GM18867 (cell line): Measurements from ENCODE around the gene CTXND1.

ENCODE experiments used
- ATAC-seq: cut with Tn5 transposase; IDR thresholded peaks from one replicate; pipeline ENCODE4 v1.9.1; 2021; ENCODE audit warnings: mild to moderate bottlenecking, moderate library complexity; ENCODE audit not compliant: unreplicated experiment

Gene CTXND1

DNA sequence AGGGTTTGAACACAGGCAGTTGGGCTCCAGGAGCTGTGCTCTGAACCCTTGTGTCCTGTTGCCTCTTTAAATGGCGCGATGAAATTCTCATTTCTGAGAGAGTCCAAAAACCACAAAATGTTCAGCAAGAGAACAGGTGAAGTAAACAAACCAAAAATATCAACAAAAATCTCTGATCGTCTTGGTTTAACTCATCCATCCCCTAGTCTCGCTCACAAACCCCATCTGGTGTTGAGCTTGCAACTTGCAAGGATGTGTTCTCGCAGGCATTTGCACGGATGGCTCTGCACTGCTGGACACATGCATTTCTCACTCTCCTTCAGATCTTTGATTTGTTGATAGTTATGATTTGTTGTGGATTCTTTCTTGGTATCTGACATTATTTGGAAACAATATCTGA lies 68.1 kb downstream of the CTXND1 start:
- ATAC-seq: no peak

DNA sequence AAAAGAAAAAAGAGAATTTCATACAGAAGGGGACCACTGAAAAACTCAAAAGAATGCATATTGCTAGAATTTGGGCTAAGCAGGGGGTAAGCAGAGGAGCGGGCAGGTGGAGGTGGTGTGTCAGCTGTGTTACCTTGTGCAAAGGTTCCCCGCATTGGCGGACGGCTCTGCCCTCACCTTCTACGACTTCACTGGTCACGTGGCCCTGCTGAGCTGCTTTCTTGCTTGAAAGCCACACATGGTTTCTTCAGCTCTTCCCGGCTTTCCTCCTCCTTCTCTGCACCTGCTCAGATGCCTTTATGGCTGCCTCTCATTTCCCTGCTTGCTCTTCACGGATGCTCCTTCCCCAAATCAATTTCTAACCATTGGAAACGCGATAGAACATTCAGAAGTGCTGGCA lies 68.7 kb downstream of the CTXND1 start:
- no peak for ATAC-seq

DNA sequence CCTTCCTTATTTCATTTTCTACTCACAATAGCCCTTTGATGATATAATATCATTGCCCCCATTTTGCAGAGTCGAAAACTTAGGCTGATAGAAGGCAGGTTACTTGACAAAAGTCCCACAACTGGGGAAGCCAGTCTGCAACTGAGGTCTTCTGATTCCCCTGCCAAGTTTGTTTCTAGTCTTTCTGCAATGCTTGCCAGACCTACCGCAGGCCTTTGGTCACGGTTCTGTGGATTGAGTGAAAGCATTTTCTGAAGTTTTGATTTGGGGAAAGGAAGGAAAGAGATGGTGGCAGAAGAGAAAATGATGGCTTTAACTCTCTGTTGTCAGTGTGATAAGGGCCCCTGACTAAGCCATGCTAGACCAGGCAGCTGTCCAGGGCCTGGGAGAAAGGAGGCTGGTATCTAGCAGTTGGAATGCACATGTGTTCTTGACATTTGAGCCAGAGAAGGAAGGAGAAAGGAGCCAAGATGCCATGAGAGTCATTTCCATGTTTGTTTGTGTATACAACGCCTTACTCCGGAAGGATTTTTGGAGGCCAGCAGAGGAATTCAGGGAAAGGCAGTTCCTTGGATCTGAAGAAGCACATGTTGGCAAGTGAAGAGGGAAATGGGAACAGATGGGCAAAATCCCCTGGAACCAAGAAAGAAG lies 69.3 kb downstream of the CTXND1 start:
- ATAC-seq: no peak

DNA sequence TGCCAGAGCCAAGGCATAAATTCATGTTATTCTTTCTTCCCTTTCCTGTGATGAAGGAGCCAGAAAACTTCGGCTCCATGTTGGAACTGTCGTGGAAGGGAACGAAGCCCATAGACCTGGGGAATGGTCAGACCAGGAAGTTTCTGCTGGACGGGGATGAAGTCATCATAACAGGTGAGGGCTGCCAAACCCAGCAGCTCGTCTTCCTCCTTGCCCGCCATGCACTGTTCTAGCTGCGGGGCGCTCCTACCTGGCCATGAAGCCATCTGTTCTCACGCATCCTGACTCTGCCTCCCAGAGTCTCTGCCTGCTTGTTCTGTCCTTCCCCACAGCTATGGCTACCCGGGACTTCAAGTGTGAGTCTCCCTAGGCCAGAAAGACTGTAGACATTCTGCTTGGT lies 71.0 kb downstream of the CTXND1 start:
- ATAC-seq: no peak

DNA sequence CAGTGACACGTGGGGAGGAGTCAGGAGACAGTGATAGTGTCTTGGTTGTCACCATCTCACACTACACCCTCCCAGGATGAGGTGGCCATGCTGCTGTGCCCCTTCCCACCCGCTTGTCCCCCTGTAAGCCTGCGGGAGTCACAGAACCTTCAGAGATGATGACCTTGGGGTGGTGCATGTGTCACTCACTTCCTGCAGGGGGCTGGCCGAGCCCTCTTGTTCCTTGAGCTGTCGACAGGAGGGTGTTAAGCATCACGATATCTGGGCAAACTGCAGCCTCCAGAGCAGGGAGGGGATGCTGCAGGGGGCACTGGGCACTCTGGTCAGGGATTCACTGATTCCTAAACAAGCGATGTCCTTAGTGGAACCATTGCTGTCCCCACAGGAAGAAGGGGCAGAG lies 71.5 kb downstream of the CTXND1 start:
- ATAC-seq: no peak

DNA sequence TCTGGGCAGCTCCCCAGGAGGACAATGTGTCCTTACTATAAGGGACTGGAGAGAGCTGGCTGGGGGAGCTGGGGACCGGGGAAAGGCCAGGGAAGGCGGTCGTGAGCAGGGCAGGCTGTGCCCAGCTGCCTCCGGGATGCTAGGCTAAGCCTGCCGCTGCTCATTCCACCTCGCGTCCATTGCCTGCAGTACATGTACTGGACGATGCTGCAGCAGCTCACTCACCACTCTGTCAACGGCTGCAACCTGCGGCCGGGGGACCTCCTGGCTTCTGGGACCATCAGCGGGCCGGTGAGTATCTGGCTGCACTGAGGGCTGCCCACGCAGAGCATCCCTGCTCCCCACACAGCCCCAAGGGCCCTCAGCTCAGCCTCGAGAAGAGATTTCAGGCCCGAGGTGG lies 72.1 kb downstream of the CTXND1 start:
- ATAC-seq: no peak

DNA sequence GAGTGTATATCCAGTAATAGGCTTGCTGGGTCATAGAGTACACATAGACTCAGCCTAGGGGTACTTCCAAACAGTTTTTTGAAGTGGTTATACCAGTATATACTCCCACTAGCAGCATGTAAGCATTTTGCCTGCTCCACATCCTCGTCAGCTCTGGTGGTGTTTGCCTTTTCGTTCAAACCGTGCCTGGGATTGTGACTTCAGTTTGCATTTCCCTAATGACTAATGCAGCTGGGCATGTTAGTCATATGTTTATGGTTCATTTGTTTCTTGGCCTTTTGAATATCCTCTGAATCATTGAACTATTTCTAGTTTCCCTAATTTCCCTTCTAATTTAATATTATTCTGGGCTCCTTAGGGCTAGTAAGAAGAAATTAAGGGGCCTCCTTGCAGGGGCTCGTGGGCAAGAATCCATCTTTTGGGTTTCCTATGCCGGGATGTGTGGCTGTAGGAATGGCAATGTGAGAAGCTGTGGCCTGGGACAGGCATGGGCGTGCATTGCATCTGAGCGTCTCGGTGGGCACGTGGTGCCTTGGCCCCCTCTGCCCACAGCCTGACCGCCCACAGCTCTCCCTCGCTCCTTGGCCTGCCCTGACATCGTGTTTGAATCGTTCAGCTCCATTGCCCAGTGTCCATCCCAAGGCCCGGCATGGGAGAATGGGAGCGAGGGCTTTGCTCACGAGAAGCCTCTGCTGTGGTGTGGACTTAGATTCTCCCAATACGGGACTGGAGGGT lies 72.8 kb downstream of the CTXND1 start:
- no peak for ATAC-seq

DNA sequence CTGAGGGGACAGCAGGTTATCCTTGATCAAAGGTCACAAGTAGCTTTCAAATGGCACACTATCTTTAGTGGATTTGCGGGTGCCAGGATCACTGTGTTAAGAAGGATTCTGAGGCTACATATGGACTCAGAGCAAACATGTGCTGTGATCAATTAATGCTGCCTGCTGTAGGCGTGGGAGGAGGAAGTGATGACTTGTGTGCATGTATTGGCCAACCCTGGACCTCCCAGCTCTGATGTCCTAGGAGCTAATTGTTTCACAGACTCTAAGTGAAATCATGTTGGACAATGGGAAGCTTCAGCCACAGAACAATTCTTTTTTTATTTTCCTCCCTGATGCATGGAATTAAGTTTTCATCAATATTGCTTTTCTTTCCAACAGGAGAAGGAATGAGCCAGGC lies 74.9 kb downstream of the CTXND1 start:
- no peak for ATAC-seq

DNA sequence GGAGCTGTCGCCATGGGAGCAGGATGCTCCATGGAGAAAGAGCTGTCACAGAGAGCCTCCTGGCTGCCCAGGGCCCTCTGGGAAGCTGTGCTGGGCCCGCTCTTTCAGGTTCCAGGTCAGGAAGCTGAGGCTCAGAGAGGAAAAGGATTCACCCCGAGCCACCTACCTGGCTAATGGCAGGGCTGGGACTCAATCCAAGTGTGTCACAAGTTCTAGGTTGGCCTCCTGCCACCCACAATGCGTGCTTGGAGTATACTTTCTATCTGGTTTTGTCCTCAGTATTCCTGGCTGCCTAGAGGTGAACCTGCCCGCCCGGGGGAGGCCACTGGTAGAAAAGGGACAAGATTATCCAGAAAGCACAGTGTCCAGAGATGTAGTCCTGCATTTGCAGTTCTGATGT lies 75.6 kb downstream of the CTXND1 start:
- no peak for ATAC-seq

DNA sequence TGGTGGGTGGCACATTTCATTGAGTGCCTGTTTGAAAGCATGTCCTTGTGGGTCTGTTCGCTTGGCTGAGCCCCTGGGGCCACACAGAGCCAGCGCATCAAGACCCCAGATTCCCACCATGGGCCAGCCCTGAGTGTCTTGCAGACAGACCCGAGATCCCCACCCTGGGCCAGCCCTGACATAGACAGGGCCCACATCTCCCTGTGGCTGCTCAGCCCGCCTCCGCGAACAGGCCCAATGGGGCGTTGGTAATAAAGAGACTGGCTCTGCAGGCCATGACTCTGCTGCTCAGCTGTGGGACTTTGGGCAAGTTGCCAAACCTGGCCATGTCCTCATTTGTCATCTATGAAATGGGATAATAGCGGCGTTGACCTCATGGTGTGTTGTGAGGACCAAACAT lies 76.6 kb downstream of the CTXND1 start:
- no peak for ATAC-seq

DNA sequence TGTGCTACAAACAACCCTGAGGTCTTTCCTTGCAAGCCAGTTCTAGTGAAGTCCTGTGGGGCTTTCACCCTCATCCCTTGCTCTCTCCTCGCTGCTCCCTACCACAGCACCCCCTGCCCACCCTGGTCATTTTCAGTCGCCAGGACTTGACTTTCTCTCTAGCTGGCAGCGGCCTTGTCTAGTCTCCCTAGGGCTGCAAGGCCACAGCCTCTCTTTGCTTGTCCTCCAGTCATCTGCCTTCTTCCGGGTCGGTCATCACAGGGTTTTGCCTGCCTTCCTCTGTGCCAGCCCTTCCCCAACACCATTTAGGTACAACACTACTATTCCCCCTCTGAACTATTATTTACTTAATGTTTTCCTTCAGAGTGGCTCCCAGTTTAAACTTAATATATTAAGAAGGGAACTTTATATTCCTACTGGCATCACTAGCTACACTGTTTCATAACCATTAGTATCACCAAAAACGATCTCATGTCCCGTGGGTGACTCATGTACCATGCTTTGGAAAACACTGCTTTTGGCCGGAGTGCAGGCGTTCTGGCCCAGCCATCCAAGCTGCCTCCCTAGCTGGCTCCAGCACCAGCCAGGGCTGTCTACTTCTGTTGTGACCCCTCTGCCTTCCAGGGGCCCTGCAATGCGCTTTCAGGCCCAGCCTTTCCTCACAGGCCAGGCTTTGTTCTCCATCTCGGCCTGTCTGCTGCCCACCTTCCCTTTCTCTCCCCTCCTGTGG lies 77.8 kb downstream of the CTXND1 start:
- no peak for ATAC-seq

DNA sequence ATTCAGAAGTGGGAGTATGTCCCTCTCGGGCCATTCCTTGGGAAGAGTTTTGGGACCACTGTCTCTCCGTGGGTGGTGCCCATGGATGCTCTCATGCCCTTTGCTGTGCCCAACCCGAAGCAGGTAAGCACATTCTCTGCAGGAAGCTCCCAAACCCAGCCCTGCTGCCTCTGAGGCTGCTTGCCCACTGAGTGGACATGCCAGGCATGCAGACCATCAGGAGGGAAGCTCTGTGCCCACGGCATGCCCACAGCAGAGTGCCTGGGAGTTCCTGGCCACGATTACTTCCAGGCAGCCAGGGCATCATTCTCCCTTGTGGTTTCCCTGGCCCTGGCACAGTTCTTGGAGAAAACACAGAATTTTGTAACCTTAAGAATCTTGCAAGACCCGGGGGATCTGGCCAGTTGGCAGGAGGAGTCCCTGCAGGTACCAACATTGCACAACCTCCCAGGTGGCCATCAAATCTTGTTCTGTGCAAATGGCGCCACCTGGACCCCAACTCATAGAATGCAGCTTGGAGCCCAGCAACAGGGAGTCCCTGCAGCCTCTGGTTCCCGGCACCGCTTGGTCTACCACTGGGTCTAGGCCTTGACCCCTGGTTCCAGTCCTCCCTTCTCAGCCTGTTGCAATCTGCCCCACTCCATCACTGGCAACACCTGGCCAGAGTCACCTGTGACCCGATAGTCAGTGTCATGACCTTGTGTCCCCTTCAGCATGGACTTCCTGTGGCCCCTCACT lies 78.8 kb downstream of the CTXND1 start:
- ATAC-seq: no peak

DNA sequence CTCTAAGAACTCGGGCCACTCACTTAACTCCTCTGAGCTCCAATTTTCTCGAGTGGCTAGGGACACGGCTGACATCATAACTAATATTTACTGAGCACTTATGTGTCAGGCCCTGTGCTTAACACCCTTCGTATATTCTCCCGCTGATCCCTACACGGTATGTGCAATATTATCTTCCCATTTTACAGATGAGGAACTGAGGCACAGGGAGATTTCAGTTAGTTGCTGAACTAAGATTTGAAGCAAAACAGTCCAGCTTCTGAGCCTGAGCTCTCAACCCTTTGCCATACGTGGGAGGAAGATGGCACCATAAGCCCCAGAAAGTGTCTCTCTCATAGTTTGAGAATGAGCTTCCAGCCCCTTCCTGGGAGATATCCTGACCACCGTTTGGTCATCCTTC lies 79.6 kb downstream of the CTXND1 start:
- ATAC-seq: no peak

DNA sequence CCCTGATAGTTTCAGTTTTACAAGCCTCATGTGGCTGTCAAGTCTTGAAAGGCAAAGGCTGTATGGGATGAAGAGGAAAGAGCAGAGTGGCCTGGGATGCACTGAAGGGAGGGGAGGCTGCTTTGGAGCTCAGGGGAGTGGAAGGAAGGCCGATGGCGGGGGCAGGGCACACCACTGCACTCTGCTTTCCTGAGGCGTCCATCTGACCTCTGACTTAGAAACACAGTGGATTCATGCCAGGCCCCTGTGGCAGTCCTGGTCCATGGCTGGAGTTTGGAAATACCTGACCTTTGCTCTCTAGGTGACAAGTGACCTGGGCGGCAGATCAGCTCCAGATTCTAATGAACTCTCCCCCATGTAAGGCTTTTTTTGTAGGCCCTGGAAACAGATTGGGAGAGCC lies 80.2 kb downstream of the CTXND1 start:
- ATAC-seq: no peak

DNA sequence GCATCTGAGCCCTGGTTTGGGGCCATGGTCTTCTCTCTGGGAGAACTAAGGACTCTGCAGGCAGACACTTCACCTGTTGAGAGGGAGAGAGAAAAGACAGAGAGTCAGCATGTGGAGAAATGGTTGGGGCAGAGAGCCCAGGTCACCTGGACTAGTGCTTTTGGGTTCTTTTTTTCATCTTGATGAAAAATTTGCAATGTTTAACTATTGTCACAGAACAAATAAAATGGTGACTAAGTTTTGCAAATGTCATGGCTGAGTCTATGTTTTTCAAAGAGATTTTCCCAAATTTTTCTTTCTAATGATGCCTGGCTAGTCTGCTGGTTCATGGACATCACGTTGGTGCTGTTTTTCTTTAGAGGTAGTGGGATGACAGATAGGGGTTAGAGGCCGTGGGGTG lies 81.4 kb downstream of the CTXND1 start:
- no peak for ATAC-seq

DNA sequence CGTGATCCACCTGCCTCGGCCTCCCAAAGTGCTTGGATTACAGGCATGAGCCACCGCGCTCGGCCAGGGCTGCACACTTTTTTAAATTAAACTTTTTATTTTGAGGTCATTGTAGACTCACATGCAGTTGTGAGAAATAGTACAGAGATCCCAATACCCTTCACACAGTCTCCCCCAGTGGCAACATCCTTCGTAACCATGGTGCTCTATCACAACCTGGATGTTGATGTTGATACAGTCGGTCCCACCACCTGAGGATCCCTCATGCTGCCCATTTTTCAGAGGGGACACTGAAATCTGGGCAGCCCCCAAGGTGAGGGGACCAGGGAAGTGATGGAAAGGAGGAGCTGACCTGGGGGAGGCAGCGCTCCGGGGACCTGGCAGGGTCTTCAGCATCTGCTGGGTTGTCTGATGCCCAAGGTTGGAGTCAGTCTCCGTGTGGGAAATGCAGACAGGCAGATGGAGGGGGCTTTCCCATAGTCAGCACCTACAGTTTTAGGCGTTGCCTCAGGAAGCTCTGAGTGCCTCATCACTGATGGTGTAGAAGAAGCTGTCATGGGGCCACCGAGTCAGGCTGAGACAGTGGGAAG lies 82.2 kb downstream of the CTXND1 start:
- ATAC-seq: no peak

DNA sequence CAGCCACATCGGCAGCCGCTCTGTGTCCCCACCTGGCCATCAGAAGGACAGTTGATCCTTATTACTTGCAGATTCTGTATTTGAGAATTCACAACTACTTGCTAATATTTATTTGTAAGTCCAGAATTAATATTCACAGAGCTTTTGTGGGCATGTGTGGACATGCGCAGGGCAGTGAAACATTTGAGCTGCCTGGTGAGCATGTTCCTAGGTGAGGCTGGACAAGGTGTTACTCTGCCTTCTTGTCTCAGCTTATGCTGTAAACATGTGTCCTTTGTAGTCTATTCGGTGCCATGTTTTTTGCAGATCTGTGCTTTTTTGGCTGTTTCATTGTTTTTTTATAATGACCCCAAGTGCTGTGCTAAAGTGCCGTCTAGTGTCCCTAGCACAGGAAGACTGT lies 83.6 kb downstream of the CTXND1 start:
- ATAC-seq: no peak

DNA sequence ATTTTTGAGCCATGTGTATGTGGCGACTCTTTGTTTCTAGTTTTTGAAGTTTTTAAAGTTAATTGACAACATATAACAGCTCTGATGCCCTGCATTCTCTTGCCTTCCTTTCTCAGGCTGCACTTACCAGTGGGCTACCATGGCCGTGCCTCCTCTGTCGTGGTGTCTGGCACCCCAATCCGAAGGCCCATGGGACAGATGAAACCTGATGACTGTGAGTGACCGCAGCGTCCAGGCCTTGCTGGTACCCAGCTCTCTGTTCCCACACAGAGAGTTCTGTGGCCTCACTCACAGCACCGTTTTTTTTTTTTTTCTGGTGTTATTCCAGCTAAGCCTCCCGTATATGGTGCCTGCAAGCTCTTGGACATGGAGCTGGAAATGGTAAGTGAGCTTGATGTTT lies 84.1 kb downstream of the CTXND1 start:
- ATAC-seq: no peak

DNA sequence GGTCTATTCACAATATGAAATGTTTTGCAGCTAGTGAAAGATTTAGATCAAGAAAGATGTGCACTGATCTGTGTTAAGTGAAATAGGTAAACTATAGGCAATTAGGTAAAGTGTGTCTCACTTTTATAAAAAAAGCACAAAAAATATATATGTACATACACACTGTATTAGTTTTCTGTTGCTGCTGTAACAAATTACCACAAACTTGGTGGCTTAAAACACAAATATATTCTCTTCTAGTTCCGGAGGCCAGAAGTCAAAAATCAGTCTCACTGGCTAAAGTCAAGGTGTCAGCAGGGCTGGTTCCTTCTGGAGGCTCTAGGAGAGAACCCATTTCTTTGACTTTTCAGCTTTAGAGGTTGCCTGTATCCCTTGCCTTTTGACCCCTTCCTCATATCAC lies 88.1 kb downstream of the CTXND1 start:
- ATAC-seq: no peak

DNA sequence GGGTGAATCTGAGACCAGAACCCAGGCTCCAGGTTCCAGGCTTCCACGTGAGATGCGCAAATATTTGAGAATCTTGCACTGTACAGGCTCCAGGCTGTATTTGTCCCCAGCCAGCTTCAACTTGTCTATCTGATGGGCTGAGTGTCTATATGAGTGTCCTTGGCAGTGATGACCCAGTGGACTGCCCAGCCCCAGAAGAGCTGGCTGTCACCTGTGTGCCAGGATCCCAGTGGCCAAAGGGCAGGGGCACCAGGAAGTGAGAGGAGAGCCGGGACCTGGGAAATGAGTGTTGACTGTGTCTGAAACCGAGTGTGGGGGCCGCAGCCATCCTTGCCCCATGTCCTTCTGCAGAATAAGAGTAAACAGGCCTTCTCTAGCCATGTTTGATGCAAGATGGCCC lies 88.8 kb downstream of the CTXND1 start:
- no peak for ATAC-seq

DNA sequence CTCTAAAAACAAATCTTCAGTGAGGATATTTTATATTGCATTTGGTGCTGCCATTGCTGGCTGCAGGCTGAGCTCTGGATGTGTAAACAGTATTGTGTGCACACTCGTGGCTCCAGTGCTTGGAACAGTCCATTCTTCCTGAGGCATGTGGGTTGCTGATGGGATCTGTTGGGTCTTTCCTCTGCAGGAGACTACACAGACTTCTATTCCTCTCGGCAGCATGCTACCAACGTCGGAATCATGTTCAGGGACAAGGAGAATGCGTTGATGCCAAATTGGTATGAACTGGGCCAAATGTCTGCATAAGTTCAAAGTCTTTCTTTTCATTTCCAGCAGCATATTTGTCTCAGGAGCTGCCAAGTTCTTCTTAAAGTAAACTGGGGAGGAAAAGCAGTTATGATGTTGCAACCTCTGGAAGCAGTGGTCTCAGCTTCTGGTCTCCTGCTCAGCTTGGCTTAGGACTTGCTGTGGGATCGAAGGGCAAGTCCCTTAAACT lies 89.9 kb downstream of the CTXND1 start:
- ATAC-seq: no peak
